Measurements from ENCODE around the gene WNT7B.

Gene WNT7B

GRCh38 chr22:45977003-45977411 is at the start of gene WNT7B:
TSS of gene WNT7B (minus strand) at chr22:45977162. CDS start at chr22:45976754, 408 bp downstream.
- peak in 1 of 2 donors; percentile 26 for DNase-seq

GRCh38 chr22:46025973-46026898 is 49.3 kb upstream of the WNT7B start:
- DNase-seq, result no peak

DNA sequence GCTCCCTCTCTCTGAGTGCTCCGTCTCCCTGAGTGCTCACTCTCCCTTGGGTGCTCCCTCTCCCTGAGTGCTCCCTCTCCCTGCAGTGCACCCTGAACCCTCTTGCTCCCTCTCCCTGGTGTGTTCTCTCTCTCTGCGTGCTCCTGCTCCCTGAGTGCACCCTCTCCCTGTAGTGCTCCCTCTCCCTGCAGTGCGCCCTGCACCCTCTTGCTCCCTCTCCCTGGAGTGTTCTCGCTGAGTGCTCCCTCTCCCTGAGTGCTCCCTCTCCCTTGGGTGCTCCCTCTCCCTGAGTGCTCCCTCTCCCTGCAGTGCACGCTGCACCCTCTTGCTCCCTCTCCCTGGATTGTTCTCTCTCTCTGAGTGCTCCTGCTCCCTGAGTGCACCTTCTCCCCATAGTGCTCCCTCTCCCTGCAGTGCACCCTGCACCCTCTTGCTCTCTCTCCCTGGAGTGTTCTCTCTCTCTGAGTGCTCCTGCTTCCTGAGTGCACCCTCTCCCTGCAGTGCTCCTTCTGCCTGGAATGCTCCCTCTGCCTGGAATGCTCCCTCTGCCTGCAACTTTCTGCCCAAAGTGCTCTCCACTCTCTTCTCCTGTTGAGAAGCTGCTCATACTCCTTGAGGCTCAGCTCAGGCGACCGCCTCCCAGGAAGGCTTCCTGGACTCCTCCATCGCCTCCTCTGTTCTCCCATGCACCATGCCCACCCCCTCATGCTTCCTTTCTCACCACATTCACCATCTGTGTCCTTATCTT is 48.4 kb upstream of the WNT7B start:
- DNase-seq, result no peak

GRCh38 chr22:46024136-46024840 is 47.3 kb upstream of the WNT7B start:
- no peak for DNase-seq

DNA sequence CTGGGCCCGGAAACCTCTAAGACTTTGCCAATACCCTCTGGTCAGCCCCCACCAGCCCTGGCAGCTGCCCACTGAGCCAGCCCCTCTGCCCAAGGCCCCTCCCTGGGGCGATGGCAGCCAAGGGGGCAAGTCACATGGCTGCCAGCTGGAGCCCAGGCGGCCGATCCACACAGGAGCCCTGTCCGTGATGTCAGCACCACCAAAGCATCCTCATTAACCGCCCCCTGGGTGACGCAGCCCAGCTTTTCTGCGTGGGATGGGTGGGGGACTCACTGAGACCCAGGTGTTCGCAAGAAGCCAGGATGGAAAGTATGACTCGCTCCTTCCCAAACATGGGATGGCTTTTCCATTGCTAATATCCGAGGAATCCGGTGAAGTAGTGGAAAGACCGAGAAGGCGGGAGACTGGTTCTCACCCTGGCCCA is 46.6 kb upstream of the WNT7B start:
- no peak for DNase-seq

- no peak for DNase-seq
These were observed 46.0 kb upstream of the WNT7B start for GRCh38 chr22:46022881-46023512.

GRCh38 chr22:46021577-46021976 is 44.6 kb upstream of the WNT7B start:
- DNase-seq, result no peak

- no peak for DNase-seq
These were observed 42.4 kb upstream of the WNT7B start for GRCh38 chr22:46019351-46019750.

DNA sequence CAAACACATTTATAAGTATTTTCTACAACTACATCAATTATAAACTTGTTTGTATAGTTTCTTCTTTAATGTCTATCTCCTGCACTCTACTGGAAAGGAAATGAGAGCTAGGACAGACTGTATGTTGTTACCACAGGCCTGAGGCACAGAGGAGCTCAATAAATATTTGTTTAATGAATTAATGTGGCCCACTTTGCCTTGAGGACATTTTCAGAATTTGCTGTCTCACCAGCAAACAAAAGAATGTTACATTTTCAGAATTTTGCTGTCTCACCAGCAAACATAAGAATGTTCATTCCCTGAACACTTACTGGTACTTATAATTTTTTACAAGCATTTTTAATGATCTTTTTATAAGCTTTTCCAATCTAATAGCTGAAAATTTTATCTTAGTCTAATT is 41.9 kb upstream of the WNT7B start:
- DNase-seq, result no peak

- DNase-seq, result no peak
These were observed 40.2 kb upstream of the WNT7B start for GRCh38 chr22:46017166-46017565.

- peak; percentile 80 to 83 for DNase-seq
These were observed 36.8 kb upstream of the WNT7B start for GRCh38 chr22:46013460-46014416.

GRCh38 chr22:46012881-46013281 is 35.9 kb upstream of the WNT7B start:
- no peak for DNase-seq

DNA sequence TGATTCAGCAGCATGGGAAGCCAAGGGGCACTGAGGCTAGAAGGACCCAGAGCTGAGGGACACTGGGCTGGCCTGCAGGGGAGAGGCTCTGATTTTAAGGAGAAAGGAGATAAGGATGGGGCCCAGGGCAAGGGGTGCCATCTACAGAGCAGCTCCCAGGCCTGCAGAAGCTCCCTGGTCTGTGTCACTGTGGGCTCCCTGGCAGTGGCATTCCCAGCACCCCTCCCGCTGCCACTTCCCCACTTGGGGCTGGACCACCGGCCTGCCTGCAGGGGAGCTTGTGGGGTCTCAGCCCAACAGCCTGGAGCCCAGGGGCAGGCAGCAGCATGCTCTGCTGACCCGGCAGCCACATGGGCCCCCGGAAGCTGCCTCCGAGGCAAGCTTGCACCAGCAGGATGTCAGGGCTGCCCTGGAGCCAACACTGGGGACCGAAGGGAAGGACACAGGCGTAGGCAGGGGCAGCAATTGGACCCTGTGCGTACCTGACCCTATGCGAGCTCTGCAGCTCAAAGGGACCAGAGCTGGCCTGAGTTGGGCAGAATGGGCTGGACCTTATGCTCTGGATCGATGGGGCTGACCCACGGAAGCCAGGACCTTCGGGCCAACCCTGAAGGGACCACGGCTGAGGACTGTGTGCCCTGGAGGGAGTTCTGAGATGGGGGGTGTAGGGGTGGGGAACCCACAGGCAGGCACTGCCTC is 35.4 kb upstream of the WNT7B start:
- DNase-seq, result no peak

DNA sequence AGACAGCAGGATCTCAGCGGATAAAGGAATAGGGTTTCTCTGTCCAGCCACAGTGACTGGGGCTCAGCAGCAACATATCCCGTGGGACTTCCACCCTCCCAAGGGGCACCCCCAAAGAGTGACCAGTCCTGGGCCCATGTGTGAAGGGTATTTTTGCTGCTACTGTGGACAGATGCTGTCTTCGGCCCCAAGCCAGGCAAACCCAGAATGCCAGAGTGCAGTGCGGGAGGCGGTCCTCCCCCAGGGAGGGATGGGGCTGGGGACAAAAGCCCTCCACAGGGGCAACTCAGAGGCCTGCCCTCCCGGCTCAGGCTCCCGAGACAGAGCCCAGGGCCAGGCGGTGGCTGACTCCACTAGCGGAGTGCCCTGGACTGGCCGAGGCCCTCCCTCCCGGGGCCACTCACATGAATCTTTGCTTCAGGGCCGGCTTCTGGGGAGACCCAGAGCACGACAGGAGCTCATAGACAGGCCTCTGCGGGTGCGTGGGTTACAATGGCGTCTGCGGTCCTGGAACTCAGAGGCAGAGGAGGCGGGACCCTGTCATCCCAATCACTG is 34.7 kb upstream of the WNT7B start:
- DNase-seq, result no peak

DNA sequence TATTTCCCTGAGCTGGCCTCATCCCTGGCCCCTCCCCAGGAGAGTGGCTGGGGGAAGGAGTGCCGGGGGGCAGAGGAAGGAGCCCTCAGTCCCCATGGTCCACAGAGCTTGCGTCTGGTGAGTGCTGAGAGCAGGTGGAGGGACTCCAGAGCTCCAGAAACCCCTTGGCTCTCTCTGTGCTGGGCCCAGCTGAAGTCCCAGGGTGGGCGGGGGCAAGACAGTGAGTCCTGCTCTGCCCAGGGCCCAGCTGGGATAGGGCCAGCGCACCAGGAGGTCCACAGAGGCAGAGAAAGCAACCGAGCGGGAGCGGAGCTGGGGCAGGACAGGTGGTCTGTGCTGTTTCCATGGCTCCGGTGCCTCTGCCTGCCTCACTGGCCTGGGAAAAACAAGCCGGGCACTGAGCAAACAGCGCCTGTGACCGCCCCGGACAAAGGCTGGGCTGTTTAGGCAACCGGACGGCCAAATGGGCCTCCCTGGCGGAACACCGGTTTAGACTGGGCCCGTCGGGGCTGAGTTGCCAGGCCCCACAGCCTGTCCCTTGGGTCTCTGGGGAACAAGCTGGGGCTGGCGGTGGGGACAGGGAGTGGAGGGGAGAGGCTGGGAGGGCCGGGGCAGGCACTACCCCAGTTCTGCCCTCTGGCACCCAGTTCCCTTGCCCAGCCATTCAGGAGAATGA is 34.1 kb upstream of the WNT7B start:
- no peak for DNase-seq

- no peak for DNase-seq
These were observed 33.4 kb upstream of the WNT7B start for GRCh38 chr22:46010207-46010867.

GRCh38 chr22:46009730-46010129 is 32.8 kb upstream of the WNT7B start:
- DNase-seq, result no peak

DNA sequence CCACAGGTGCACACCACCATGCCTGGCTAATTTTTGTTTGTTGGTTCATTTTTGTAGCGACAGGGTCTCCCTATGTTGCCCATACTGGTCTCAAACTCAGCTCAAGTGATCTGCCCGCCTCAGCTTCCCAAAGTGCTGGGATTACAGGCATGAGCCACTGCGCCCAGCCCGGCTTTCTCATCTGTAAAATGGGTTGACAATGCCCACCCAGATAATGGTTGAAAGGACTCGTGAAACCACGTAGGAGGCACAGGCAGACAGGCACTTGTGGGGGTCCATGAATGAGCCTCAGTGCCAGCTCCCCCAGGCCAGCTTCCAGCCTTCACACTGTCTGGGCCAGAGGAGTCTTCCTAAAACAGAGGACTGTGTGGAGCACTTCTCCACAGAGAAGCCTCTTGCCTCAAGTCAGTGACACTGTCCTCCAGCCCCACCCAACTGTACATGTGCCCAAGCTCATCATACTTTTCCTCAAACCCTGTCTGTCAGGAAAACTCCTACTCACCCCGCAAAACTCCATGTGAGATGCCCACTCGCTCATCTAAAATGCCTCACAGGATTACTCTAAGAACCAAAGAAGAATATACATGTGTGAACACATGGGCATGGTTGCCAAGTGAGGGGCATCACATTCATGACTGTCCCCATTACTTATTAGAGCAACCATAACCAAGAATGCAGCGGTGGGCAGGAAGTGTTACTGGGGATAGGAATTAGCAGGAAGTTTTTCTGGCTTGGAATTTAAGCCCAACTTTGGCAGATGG is 32.1 kb upstream of the WNT7B start:
- DNase-seq, result no peak

GRCh38 chr22:46008291-46008690 is 31.3 kb upstream of the WNT7B start:
- DNase-seq, result no peak
